Measurements from ENCODE around the gene CES3. TPM values are rescaled to one million over a fixed set of nuclear protein-coding genes. Genes with fewer than 3 reads are reported as not detected.
A peak's percentile ranks its signal among the peaks of the same experiment; 100 is the strongest.

The CES3 gene
- total RNA-seq, 5 donors from 2014 or later (not counting 1 experiment from before 2014, with no cell fraction given), result 0.10 to 0.88 (median 0.58) TPM

DNA sequence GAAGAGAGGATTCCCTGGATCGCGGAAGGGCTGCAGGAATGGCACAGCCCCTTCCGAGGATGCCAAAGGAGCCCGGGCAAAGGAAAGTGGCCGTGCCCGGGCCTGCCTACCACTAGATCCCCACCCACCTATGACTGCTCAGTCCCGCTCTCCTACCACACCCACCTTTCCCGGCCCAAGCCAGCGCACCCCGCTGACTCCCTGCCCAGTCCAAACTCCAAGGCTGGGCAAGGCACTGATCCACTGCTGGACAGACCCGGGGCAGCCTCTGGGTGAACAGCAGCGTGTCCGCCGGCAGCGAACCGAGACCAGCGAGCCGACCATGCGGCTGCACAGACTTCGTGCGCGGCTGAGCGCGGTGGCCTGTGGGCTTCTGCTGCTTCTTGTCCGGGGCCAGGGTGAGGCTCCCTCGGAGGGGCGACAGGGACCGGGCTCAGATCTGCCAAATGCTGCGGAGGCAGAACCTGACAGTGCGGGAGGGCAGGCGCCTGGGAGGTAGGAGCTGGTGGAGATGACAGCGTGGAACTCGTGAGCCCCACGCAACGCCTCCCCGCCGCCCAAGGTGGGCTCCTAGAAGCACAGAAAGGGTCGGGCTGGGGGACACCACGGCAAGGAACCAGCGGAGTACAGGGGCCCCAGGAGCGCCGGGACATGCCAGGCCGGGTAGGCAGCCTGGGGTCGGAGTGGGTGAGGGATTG is 25.6 kb upstream of the CES3 start, which contains the start of gene CES2:
Gene CES2, plus strand, starts transcription at position 203 of the 698 bp plus-strand sequence. Its CDS starts 120 bp downstream, at position 323.
- Histone ChIP-seq H3K4me1 (ENCODE audit: control insufficient read depth in 1 of 2, extremely low read depth in 1 of 2, insufficient read depth in 2 of 2, low read length in 2 of 2) (peaks cover 7 to 52% of the 10 kb centered on the region in 2 experiments), H3K27ac (ENCODE audit: low read length) (peak within 1 kb of the TSS; percentile 82), H3K4me3 (ENCODE audit: control insufficient read depth in 1 of 2, extremely low read depth in 1 of 2, low read length in 1 of 2) (peak within 1 kb of the TSS; percentile 72 to 99), H3K9me3 (no peaks in the 10 kb centered on the region), H3K36me3 (ENCODE audit: control insufficient read depth in 2 of 2, extremely low read depth in 1 of 2, insufficient read depth in 1 of 2, low read length in 1 of 2) (peaks cover 5 to 36% of the 10 kb centered on the region in 2 donors), H3K27me3 (replicated peaks in 1 of 2; ENCODE audit: control insufficient read depth in 2 of 2, extremely low read depth in 1 of 2, insufficient read depth in 2 of 2, low read length in 1 of 2) (no peaks in the 10 kb centered on the region)
- 74% methylated on average over 28 of the region's 44 CpGs for WGBS (ENCODE audit: insufficient coverage)
- CTCF ChIA-PET, result no interaction called here
- Mint-ChIP-seq H3K4me1 (peaks cover 54 to 64% (median 54%) of the 10 kb centered on the region in 3 donors), H3K4me3 (peak within 1 kb of the TSS; percentile 96 to 98 (median 97)), H3K27ac (peak within 1 kb of the TSS; percentile 92 to 96), H3K36me3 (peaks cover 20% of the 10 kb centered on the region), H3K9me3 (no peaks in the 10 kb centered on the region), H3K27me3 (no peaks in the 10 kb centered on the region)
- no peak for DNase-seq
- ATAC-seq (replicated peaks in 1 of 4), result no peak
- POLR2A ChIA-PET, result no interaction called here

- POLR2A ChIA-PET, result no interaction called here
- DNase-seq (no peak), ATAC-seq (replicated peaks in 1 of 4) (no peak)
- no peak overlapping the region for H3K27ac ChIP-seq (ENCODE audit: low read length)
- CTCF ChIA-PET, result no interaction called here
- no peaks in the 10 kb centered on the region for H3K9me3 ChIP-seq
- Mint-ChIP-seq H3K4me1 (peaks cover 54 to 64% (median 54%) of the 10 kb centered on the region in 3 donors), H3K9me3 (no peaks in the 10 kb centered on the region), H3K27me3 (no peaks in the 10 kb centered on the region), H3K27ac (peak overlapping the region; percentile 52 to 83), H3K36me3 (peaks cover 25% of the 10 kb centered on the region), H3K4me3 (peak overlapping the region; percentile 96 to 98 (median 97))
- H3K27me3 ChIP-seq (replicated peaks in 1 of 2; ENCODE audit: control insufficient read depth in 2 of 2, extremely low read depth in 1 of 2, insufficient read depth in 2 of 2, low read length in 1 of 2), result no peaks in the 10 kb centered on the region
- 90% methylated on average over 6 of the region's 6 CpGs for WGBS (ENCODE audit: insufficient coverage)
- H3K4me1 ChIP-seq (ENCODE audit: control insufficient read depth in 1 of 2, extremely low read depth in 1 of 2, insufficient read depth in 2 of 2, low read length in 2 of 2), result peaks cover 7 to 52% of the 10 kb centered on the region in 2 experiments
- H3K4me3 ChIP-seq (ENCODE audit: control insufficient read depth in 1 of 2, extremely low read depth in 1 of 2, low read length in 1 of 2), result no peak overlapping the region
- H3K36me3 ChIP-seq (ENCODE audit: control insufficient read depth in 2 of 2, extremely low read depth in 1 of 2, insufficient read depth in 1 of 2, low read length in 1 of 2), result peaks cover 13 to 43% of the 10 kb centered on the region in 2 donors
These were observed 24.6 kb upstream of the CES3 start for GRCh38 chr16:66936462-66936861.

GRCh38 chr16:66936889-66937554 is 24.0 kb upstream of the CES3 start:
- ChIA-PET POLR2A (interaction anchor here in 1 of 2 donors (0.5 to 0.6 kb wide), 2 partner anchors 8 to 259 kb away, joined by 4 read pairs; no protein-coding TSS in a partner anchor), CTCF (no interaction called here)
- ATAC-seq (replicated peaks in 1 of 4), result no peak
- H3K27ac ChIP-seq (ENCODE audit: low read length), result no peak overlapping the region
- H3K27ac Mint-ChIP-seq, result peak overlapping the region; percentile 52 to 83
- H3K4me1 Mint-ChIP-seq, result peaks cover 49 to 59% (median 49%) of the 10 kb centered on the region in 3 donors
- DNase-seq, result no peak
- H3K27me3 ChIP-seq (replicated peaks in 1 of 2; ENCODE audit: control insufficient read depth in 2 of 2, extremely low read depth in 1 of 2, insufficient read depth in 2 of 2, low read length in 1 of 2), result no peaks in the 10 kb centered on the region
- no peak overlapping the region for H3K4me3 ChIP-seq (ENCODE audit: control insufficient read depth in 1 of 2, extremely low read depth in 1 of 2, low read length in 1 of 2)
- H3K36me3 ChIP-seq (ENCODE audit: control insufficient read depth in 2 of 2, extremely low read depth in 1 of 2, insufficient read depth in 1 of 2, low read length in 1 of 2), result peaks cover 15 to 44% of the 10 kb centered on the region in 2 donors
- 95% methylated on average over 2 of the region's 4 CpGs for WGBS (ENCODE audit: insufficient coverage)
- H3K4me3 Mint-ChIP-seq, result peak overlapping the region; percentile 96 to 98 (median 97)
- peaks cover 7 to 51% of the 10 kb centered on the region in 2 experiments for H3K4me1 ChIP-seq (ENCODE audit: control insufficient read depth in 1 of 2, extremely low read depth in 1 of 2, insufficient read depth in 2 of 2, low read length in 2 of 2)
- H3K9me3 Mint-ChIP-seq, result no peaks in the 10 kb centered on the region
- no peaks in the 10 kb centered on the region for H3K9me3 ChIP-seq
- no peaks in the 10 kb centered on the region for H3K27me3 Mint-ChIP-seq
- H3K36me3 Mint-ChIP-seq, result peaks cover 26% of the 10 kb centered on the region

DNA sequence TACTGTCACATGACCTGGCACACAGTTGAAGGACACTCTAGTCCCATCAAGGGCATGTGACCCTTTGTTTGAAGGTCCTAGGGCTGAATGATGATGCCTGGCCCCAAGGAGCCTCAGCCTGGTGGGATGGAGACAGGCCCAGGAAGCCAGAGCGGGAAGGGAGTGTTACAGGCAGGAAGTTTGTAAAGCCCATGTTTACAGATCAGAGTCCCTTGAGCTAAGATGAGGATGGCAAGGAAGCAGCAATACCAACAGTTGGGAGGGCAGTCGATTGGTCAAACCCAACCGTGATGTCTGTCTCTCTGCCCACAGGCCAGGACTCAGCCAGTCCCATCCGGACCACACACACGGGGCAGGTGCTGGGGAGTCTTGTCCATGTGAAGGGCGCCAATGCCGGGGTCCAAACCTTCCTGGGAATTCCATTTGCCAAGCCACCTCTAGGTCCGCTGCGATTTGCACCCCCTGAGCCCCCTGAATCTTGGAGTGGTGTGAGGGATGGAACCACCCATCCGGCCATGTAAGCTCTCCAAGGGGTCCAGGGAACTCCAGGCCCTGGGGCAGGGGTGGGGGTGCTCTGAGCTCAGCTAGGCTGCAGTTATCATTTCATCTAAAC is 23.2 kb upstream of the CES3 start:
- Mint-ChIP-seq H3K4me3 (peak overlapping the region in 1 of 3 donors; percentile 18), H3K27ac (no peak overlapping the region), H3K27me3 (no peaks in the 10 kb centered on the region), H3K9me3 (no peaks in the 10 kb centered on the region), H3K4me1 (peaks cover 41 to 51% (median 42%) of the 10 kb centered on the region in 3 donors), H3K36me3 (peaks cover 27% of the 10 kb centered on the region)
- Histone ChIP-seq H3K4me3 (ENCODE audit: control insufficient read depth in 1 of 2, extremely low read depth in 1 of 2, low read length in 1 of 2) (no peak overlapping the region), H3K27me3 (replicated peaks in 1 of 2; ENCODE audit: control insufficient read depth in 2 of 2, extremely low read depth in 1 of 2, insufficient read depth in 2 of 2, low read length in 1 of 2) (no peaks in the 10 kb centered on the region), H3K27ac (ENCODE audit: low read length) (no peak overlapping the region), H3K4me1 (ENCODE audit: control insufficient read depth in 1 of 2, extremely low read depth in 1 of 2, insufficient read depth in 2 of 2, low read length in 2 of 2) (peaks cover 7 to 43% of the 10 kb centered on the region in 2 experiments), H3K36me3 (ENCODE audit: control insufficient read depth in 2 of 2, extremely low read depth in 1 of 2, insufficient read depth in 1 of 2, low read length in 1 of 2) (peaks cover 13 to 50% of the 10 kb centered on the region in 2 donors), H3K9me3 (no peaks in the 10 kb centered on the region)
- ChIA-PET POLR2A (interaction anchor here in 1 of 2 donors (0.5 to 0.7 kb wide), 3 partner anchors 117 to 1523 kb away, joined by 3 to 4 read pairs (median 3); no protein-coding TSS in a partner anchor), CTCF (no interaction called here)
- ATAC-seq (replicated peaks in 1 of 4) (no peak), DNase-seq (no peak)
- WGBS (ENCODE audit: insufficient coverage), result 100% methylated on average over 5 of the region's 10 CpGs

GRCh38 chr16:66939366-66939765 is 21.7 kb upstream of the CES3 start:
- ATAC-seq (replicated peaks in 1 of 4) (no peak), DNase-seq (no peak)
- H3K27me3 ChIP-seq (replicated peaks in 1 of 2; ENCODE audit: control insufficient read depth in 2 of 2, extremely low read depth in 1 of 2, insufficient read depth in 2 of 2, low read length in 1 of 2), result no peaks in the 10 kb centered on the region
- H3K4me1 ChIP-seq (ENCODE audit: control insufficient read depth in 1 of 2, extremely low read depth in 1 of 2, insufficient read depth in 2 of 2, low read length in 2 of 2), result peaks cover 2 to 32% of the 10 kb centered on the region in 2 experiments
- no peak overlapping the region for H3K4me3 Mint-ChIP-seq
- ChIA-PET POLR2A (no interaction called here), CTCF (interaction anchor here in 1 of 2 donors (0.6 kb wide), 1 partner anchor 163 kb away, joined by 3 read pairs; no protein-coding TSS in a partner anchor)
- H3K27me3 Mint-ChIP-seq, result no peaks in the 10 kb centered on the region
- peaks cover 13 to 58% of the 10 kb centered on the region in 2 donors for H3K36me3 ChIP-seq (ENCODE audit: control insufficient read depth in 2 of 2, extremely low read depth in 1 of 2, insufficient read depth in 1 of 2, low read length in 1 of 2)
- H3K36me3 Mint-ChIP-seq, result peaks cover 30% of the 10 kb centered on the region
- no peaks in the 10 kb centered on the region for H3K9me3 ChIP-seq
- no peak overlapping the region for H3K27ac Mint-ChIP-seq
- H3K27ac ChIP-seq (ENCODE audit: low read length), result no peak overlapping the region
- peaks cover 25 to 35% (median 28%) of the 10 kb centered on the region in 3 donors for H3K4me1 Mint-ChIP-seq
- H3K9me3 Mint-ChIP-seq, result no peaks in the 10 kb centered on the region
- H3K4me3 ChIP-seq (ENCODE audit: control insufficient read depth in 1 of 2, extremely low read depth in 1 of 2, low read length in 1 of 2), result no peak overlapping the region

DNA sequence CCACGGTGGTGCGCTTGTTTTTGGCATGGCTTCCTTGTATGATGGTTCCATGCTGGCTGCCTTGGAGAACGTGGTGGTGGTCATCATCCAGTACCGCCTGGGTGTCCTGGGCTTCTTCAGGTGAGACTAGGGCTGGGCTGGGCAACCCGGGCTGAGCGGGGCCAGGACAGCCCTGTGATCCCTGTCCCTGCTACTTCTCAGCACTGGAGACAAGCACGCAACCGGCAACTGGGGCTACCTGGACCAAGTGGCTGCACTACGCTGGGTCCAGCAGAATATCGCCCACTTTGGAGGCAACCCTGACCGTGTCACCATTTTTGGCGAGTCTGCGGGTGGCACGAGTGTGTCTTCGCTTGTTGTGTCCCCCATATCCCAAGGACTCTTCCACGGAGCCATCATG is 20.8 kb upstream of the CES3 start:
- ATAC-seq (replicated peaks in 1 of 4) (no peak), DNase-seq (no peak)
- H3K27ac Mint-ChIP-seq, result no peak overlapping the region
- H3K9me3 ChIP-seq, result no peaks in the 10 kb centered on the region
- peaks cover 30% of the 10 kb centered on the region for H3K36me3 Mint-ChIP-seq
- peaks cover 17 to 29% (median 24%) of the 10 kb centered on the region in 3 donors for H3K4me1 Mint-ChIP-seq
- no peaks in the 10 kb centered on the region for H3K9me3 Mint-ChIP-seq
- POLR2A ChIA-PET, result no interaction called here
- H3K4me3 Mint-ChIP-seq, result no peak overlapping the region
- H3K27me3 Mint-ChIP-seq, result no peaks in the 10 kb centered on the region
- no peak overlapping the region for H3K27ac ChIP-seq (ENCODE audit: low read length)
- H3K4me3 ChIP-seq (ENCODE audit: control insufficient read depth in 1 of 2, extremely low read depth in 1 of 2, low read length in 1 of 2), result no peak overlapping the region
- CTCF ChIA-PET, result no interaction called here
- WGBS (ENCODE audit: insufficient coverage), result 98% methylated on average over 16 of the region's 16 CpGs
- peaks cover 2 to 24% of the 10 kb centered on the region in 2 experiments for H3K4me1 ChIP-seq (ENCODE audit: control insufficient read depth in 1 of 2, extremely low read depth in 1 of 2, insufficient read depth in 2 of 2, low read length in 2 of 2)
- no peaks in the 10 kb centered on the region for H3K27me3 ChIP-seq (replicated peaks in 1 of 2; ENCODE audit: control insufficient read depth in 2 of 2, extremely low read depth in 1 of 2, insufficient read depth in 2 of 2, low read length in 1 of 2)
- H3K36me3 ChIP-seq (ENCODE audit: control insufficient read depth in 2 of 2, extremely low read depth in 1 of 2, insufficient read depth in 1 of 2, low read length in 1 of 2), result peaks cover 13 to 58% of the 10 kb centered on the region in 2 donors
